A549 (cell line): ENCODE results near the gene CCDC188. TPM values are rescaled to one million over a fixed set of nuclear protein-coding genes. Genes with fewer than 3 reads are reported as not detected.

Experiments used
- ATAC-seq, 2 experiments: fragments of 200-7000 bp in 1 of 2; fragments of >200 bp in 1 of 2; cut with Nextera tagmentation in 1 of 2; cut with Tn5 transposase in 1 of 2; 3 replicates each; pipeline versions ENCODE4 v1.8.0 to v1.9.1; 2018 to 2020; ENCODE audit warnings: mild to moderate bottlenecking in 1 of 2, moderate library complexity in 1 of 2
- CTCF ChIA-PET: fragments of 300-600 bp; sonication (Branson Sonifier 250); formaldehyde crosslinking; extraction: SDS; loops from one replicate; lab custom pipeline; 2021; ENCODE audit warnings: antibody characterized with exemption, inconsistent platforms; lab: Yijun Ruan, JAX
- POLR2A ChIA-PET: fragments of 350-600 bp; formaldehyde crosslinking; extraction: SDS; loops from one replicate; lab custom pipeline; 2021; ENCODE audit warnings: antibody characterized with exemption, inconsistent platforms; lab: Yijun Ruan, JAX
- DNase-seq, 2 experiments: peaks; one replicate each; pipeline versions ENCODE4 v3.0.0 to v3.0.0-alpha.2; 2011 to 2016; ENCODE audit warnings: low read depth in 1 of 2, low spot score in 1 of 2
- FAIRE-seq: peaks from 2 replicates; lab custom pipeline; 2011; peaks lifted over from hg19 to GRCh38; lab: Jason Lieb, UNC
- H3K27ac ChIP-seq, 2 experiments: fragments of >200 bp; sonication (Bioruptor Twin); formaldehyde crosslinking; 3 replicates each; pipeline ENCODE4 v1.5.1; 2016 to 2017
- H3K4me1 ChIP-seq: fragments of >200 bp; sonication (Bioruptor Twin); formaldehyde crosslinking; 3 replicates; pipeline ENCODE4 v1.6.1; 2016
- H3K4me2 ChIP-seq: fragments of >200 bp; sonication (Bioruptor Twin); formaldehyde crosslinking; 3 replicates; pipeline ENCODE4 v1.6.1; 2016
- H3K4me3 ChIP-seq: fragments of >200 bp; sonication (Bioruptor Twin); formaldehyde crosslinking; 3 replicates; pipeline ENCODE4 v1.5.1; 2016
- H3K9me3 ChIP-seq: fragments of >200 bp; sonication (Bioruptor Twin); formaldehyde crosslinking; 3 replicates; pipeline ENCODE4 v1.6.1; 2016
- CBX2 ChIP-seq: fragments of 200-600 bp; sonication (generic); IDR thresholded peaks from 2 replicates; pipeline ENCODE4 v1.6.1; 2016; ENCODE audit warnings: low read depth, mild to moderate bottlenecking, borderline replicate concordance
- CBX8 ChIP-seq: fragments of 200-600 bp; sonication (generic); IDR thresholded peaks from 2 replicates; pipeline ENCODE4 v1.6.1; 2016
- CHD4 ChIP-seq: fragments of 200-600 bp; sonication (generic); IDR thresholded peaks from 2 replicates; pipeline ENCODE4 v1.6.1; 2016; ENCODE audit warnings: antibody characterized with exemption, mild to moderate bottlenecking, borderline replicate concordance
- EHF ChIP-seq: fragments of 250-450 bp; sonication (Bioruptor Pico); IDR thresholded peaks from 2 replicates; pipeline ENCODE4 v1.5.0; 2020; ENCODE audit warnings: mild to moderate bottlenecking
- ELK1 ChIP-seq: fragments of 150-350 bp; IDR thresholded peaks from 2 replicates; pipeline ENCODE4 v1.6.1; 2014; ENCODE audit warnings: low read depth, mild to moderate bottlenecking, low read length
- FOSL2 ChIP-seq, 2 experiments: fragments of 450-650 bp in 1 of 2; fragments of >200 bp in 1 of 2; sonication (Bioruptor Twin) in 1 of 2; formaldehyde crosslinking; IDR thresholded peaks; 2 replicates each; pipeline versions ENCODE4 v1.5.0 to v1.6.1; 2016 to 2020; ENCODE audit warnings: mild to moderate bottlenecking in 1 of 2, moderate library complexity in 1 of 2
- FOXS1 ChIP-seq: fragments of 250-450 bp; sonication (Bioruptor Pico); IDR thresholded peaks from 2 replicates; pipeline ENCODE4 v1.5.0; 2020; ENCODE audit warnings: mild to moderate bottlenecking, moderate library complexity
- GATA3 ChIP-seq: IDR thresholded peaks from 2 replicates; pipeline ENCODE4 v1.6.1; 2012; ENCODE audit warnings: borderline replicate concordance
- HEYL ChIP-seq: fragments of 250-450 bp; sonication (Bioruptor Pico); IDR thresholded peaks from 2 replicates; pipeline ENCODE4 v1.8.0; 2021; ENCODE audit warnings: mild to moderate bottlenecking, moderate library complexity
- HMGXB4 ChIP-seq: fragments of 250-450 bp; sonication (Bioruptor Pico); IDR thresholded peaks from 2 replicates; pipeline ENCODE4 v1.5.0; 2021; ENCODE audit warnings: mild to moderate bottlenecking, moderate library complexity, borderline replicate concordance
- JUN ChIP-seq, 2 experiments: fragments of >200 bp; sonication (Bioruptor Twin); formaldehyde crosslinking; IDR thresholded peaks; 2 replicates in 1 of 2; 3 replicates in 1 of 2; pipeline ENCODE4 v1.6.1; 2016 to 2017
- JUNB ChIP-seq: fragments of >200 bp; sonication (Bioruptor Twin); formaldehyde crosslinking; IDR thresholded peaks from 2 replicates; pipeline ENCODE4 v1.6.1; 2016
- KDM1A ChIP-seq: fragments of 200-600 bp; sonication (generic); IDR thresholded peaks from 2 replicates; pipeline ENCODE4 v1.6.1; 2016; ENCODE audit warnings: low read depth, mild to moderate bottlenecking
- KDM5A ChIP-seq: fragments of 200-600 bp; sonication (generic); IDR thresholded peaks from 2 replicates; pipeline ENCODE4 v1.6.1; 2016; ENCODE audit warnings: antibody characterized with exemption, mild to moderate bottlenecking
- NFE2L2 ChIP-seq: fragments of 150-350 bp; conservative IDR thresholded peaks from 2 replicates; pipeline ENCODE4 v1.6.1; 2014; ENCODE audit warnings: low read length
- NR3C1 ChIP-seq: fragments of >200 bp; sonication (Bioruptor Twin); formaldehyde crosslinking; IDR thresholded peaks from 3 replicates; pipeline ENCODE4 v1.6.1; 2017
- POLR2AphosphoS2 ChIP-seq: conservative IDR thresholded peaks from 2 replicates; pipeline ENCODE4 v1.6.1; 2012; ENCODE audit warnings: low read length, improper control_type of control experiment, inconsistent platforms
- RARB ChIP-seq: fragments of 250-450 bp; sonication (Bioruptor Pico); IDR thresholded peaks from 2 replicates; pipeline ENCODE4 v1.8.0; 2021; ENCODE audit warnings: mild to moderate bottlenecking, moderate library complexity
- RCOR1 ChIP-seq: fragments of 150-350 bp; IDR thresholded peaks from 2 replicates; pipeline ENCODE4 v1.6.1; 2014; ENCODE audit warnings: antibody characterized with exemption, low read length, low read depth
- RNF2 ChIP-seq: fragments of 200-600 bp; sonication (generic); IDR thresholded peaks from 2 replicates; pipeline ENCODE4 v1.6.1; 2016; ENCODE audit warnings: low read depth, mild to moderate bottlenecking, antibody characterized with exemption, moderate library complexity, borderline replicate concordance
- SREBF2 ChIP-seq: fragments of 450-650 bp; IDR thresholded peaks from 2 replicates; pipeline ENCODE4 v1.6.1; 2014; ENCODE audit warnings: mild to moderate bottlenecking, moderate library complexity
- TFCP2L1 ChIP-seq: fragments of 250-450 bp; sonication (Bioruptor Pico); IDR thresholded peaks from 2 replicates; pipeline ENCODE4 v1.5.0; 2021; ENCODE audit warnings: mild to moderate bottlenecking
- USF2 ChIP-seq: fragments of 450-650 bp; IDR thresholded peaks from 2 replicates; pipeline ENCODE4 v1.6.1; 2014; ENCODE audit warnings: antibody characterized with exemption
- ZFP36 ChIP-seq: fragments of 450-650 bp; IDR thresholded peaks from 2 replicates; pipeline ENCODE4 v1.6.1; 2014; ENCODE audit warnings: borderline replicate concordance; ENCODE audit not compliant: partially characterized antibody
- ZNF302 ChIP-seq: fragments of 250-450 bp; sonication (Bioruptor Pico); IDR thresholded peaks from 2 replicates; pipeline ENCODE4 v1.9.0; 2021; ENCODE audit warnings: inconsistent platforms, mild to moderate bottlenecking, moderate library complexity
- WGBS: methylation state at CpG from one replicate; pipeline ENCODE4 v1.1.6; 2017; ENCODE audit errors: missing lambda C conversion rate; 5-methylcytosine and 5-hydroxymethylcytosine counted together
- polyA plus RNA-seq, 4 experiments: library from polyadenylated mRNA; depleted of rRNA in 3 of 4; stranded (reverse); fragments of >200 nt; fragmentation: RNase III in 1 of 4; extraction: RNeasy Plus Mini Kit Qiagen cat#74134 plus additional on column Dnase treatment in 1 of 4; gene quantifications; 2 replicates in 3 of 4; 3 replicates in 1 of 4; pipeline ENCODE4 v1.2.3, GENCODE V29; 2011 to 2017

Gene CCDC188
- polyA plus RNA-seq, 2 of the 4 experiments (the other 2 are of a cell fraction): not detected

- ChIA-PET POLR2A (no interaction called here), CTCF (no interaction called here)
- no peak for ATAC-seq
- no peak for DNase-seq
- H3K4me3 ChIP-seq: no peak overlapping the region
- FAIRE-seq: no peak
- H3K9me3 ChIP-seq: no peaks in the 10 kb centered on the region
- no peak overlapping the region for H3K4me2 ChIP-seq
- no peaks in the 10 kb centered on the region for H3K4me1 ChIP-seq
- no peak overlapping the region for H3K27ac ChIP-seq
- 70% methylated on average over 12 of the region's 27 CpGs for WGBS
- TF ChIP-seq CBX8: no peak
- TF ChIP-seq ELK1: no peak
- TF ChIP-seq NFE2L2: no peak
- TF ChIP-seq KDM1A: no peak
- TF ChIP-seq ZFP36: no peak
- no peak for TF ChIP-seq FOXS1
- TF ChIP-seq CBX2: no peak
- TF ChIP-seq TFCP2L1 (CRISPR knock-in tag): no peak
- no peak for TF ChIP-seq JUN (IDR thresholded peaks at IDR 0.05)
Measured at GRCh38 chr22:20179455-20180244, 28.8 kb upstream of the CCDC188 start.

- Histone ChIP-seq H3K4me1 (no peaks in the 10 kb centered on the region), H3K4me2 (no peak overlapping the region), H3K4me3 (no peak overlapping the region), H3K27ac (no peak overlapping the region), H3K9me3 (no peaks in the 10 kb centered on the region)
- ATAC-seq (no peak), DNase-seq (no peak), FAIRE-seq (no peak)
- 79% methylated on average over 4 of the region's 10 CpGs for WGBS
- ChIA-PET POLR2A (no interaction called here), CTCF (interaction anchor here (1.0 kb wide), 1 partner anchor 22 kb away, joined by 5 read pairs; no protein-coding TSS in a partner anchor)
- TF ChIP-seq HEYL (CRISPR knock-in tag) (no peak), ZNF302 (CRISPR knock-in tag) (no peak), FOSL2 (IDR thresholded peaks at IDR 0.05) (no peak), FOSL2 (CRISPR knock-in tag; IDR thresholded peaks at IDR 0.05) (no peak), SREBF2 (no peak), EHF (CRISPR knock-in tag) (no peak), RNF2 (no peak), USF2 (no peak), ELK1 (no peak), RARB (CRISPR knock-in tag) (no peak), CHD4 (no peak), RCOR1 (no peak), NR3C1 (no peak), KDM5A (no peak), ZFP36 (no peak), JUNB (no peak), POLR2AphosphoS2 (no peak), HMGXB4 (no peak), GATA3 (no peak)
Measured at GRCh38 chr22:20178915-20179227, 28.0 kb upstream of the CCDC188 start.
